Measurements from ENCODE around the gene PLD3.

Gene PLD3, protein sequence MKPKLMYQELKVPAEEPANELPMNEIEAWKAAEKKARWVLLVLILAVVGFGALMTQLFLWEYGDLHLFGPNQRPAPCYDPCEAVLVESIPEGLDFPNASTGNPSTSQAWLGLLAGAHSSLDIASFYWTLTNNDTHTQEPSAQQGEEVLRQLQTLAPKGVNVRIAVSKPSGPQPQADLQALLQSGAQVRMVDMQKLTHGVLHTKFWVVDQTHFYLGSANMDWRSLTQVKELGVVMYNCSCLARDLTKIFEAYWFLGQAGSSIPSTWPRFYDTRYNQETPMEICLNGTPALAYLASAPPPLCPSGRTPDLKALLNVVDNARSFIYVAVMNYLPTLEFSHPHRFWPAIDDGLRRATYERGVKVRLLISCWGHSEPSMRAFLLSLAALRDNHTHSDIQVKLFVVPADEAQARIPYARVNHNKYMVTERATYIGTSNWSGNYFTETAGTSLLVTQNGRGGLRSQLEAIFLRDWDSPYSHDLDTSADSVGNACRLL

DNA sequence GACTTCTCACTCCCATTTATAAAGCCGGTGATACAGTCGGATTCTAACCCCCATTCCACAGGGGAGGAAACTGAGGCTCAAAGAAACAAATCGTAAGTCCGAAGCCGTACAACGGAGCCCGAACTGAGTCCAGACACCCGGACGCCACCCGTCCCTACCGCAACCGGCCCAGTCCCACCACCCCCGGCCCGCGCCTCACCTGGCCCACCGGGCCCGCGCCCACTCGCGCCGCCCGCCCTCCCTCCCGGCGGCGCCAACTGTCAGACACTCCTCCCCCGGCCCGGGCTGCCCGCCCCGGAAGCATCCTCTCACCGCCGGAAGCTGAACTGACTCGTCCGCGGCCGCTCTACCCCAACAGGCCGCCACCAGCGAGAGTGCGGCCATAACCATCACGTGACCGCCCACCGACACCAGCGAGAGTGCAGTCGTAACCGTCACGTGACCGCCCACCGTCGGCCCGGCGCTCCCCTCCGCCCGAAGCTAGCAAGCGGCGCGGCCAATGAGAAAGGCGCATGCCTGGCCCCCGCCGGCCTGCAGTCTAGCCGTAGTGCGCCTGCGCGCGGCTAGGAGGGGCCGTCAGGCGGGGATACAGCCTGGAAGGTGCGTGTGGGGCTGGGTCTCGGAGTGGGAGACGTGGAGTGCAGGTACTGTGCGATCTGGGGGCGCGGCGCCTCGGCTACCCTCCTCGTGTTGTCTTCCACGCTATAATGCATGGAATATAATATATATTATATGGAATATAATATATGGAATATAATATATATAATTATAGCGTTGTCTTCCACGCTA lies at the start of gene PLD3, which contains the start of gene C19orf47:
TSS of gene PLD3 (plus strand) at position 571 of the 789 bp plus-strand sequence. CDS start 17,789 bp downstream, outside the sequence.
TSS of gene C19orf47 (minus strand) at position 273 of the 789 bp plus-strand sequence. CDS start 6,540 bp downstream, outside the sequence.
- DNase-seq: peak; percentile 99 to 100

DNA sequence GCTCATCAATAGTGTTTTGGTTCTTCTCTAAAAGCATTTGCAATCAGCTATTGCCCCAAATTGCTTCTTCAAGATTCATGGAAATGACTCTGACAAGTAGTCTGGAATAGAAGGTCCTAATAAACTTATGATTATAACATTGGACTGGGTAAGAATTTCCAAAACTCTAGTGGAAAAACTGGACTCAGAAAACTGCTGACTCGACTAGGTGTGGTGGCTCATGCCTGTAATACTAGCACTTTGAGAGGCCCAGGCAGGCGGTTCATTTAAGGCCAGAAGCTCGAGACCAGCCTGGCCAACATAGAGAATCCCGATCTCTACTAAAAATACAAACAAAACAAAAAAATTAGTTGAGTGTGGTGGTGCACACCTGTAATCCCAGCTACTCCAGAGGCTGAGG lies 47.8 kb upstream of the PLD3 start:
- no peak for DNase-seq

DNA sequence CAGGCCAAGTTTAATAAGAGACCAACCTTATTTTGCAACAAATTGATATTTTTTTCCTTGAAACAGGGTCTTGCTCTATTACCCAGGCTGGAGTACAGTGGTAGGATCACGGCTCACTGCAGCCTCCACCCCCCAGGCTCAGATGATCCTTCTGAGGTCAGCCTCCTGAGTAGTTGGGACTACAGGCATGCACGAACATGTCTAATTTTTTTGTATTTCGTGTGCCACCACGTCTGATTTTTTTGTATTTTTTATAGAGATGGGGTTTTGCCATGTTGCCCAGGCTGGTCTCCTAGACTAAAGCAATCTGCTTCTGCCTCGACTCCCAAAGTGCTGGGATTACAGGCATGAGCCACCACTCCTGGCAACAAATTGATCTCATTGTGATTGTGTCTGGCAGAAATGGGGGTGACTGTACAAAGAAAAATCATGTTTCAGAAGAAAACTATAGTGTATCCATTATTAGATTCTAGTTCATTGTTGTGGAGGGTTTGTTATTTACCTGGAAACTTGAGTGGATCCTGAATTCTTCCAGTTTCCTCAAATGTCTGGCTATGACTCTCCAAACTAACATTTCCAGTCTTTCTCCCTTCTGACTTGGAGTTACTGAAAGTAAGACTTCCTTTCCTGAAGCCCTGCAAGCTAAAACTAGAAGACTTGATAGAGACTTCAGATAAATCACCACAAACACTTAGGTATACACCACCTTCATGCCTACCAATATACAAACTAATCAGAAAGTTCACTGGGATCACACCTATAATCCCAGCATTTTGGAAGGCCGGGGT lies 46.1 kb upstream of the PLD3 start:
- DNase-seq: no peak

DNA sequence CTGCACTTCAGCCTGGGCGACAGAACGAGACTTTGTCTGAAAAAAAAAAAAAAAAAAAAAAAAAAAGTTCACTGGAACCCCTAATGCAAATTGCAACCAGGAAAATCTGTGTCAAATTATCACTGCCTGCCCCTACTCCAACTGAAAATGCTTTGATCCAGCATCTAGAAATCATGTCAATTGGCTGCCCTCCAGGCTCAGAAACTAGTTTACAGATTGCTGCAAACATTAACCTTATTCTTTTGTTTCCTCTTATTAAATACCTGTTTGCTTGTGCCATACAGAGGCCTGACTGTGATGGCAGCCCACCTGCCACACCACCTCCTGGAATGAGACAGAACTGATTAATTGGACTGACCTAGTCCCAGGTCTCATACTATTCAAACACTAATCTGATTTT lies 44.7 kb upstream of the PLD3 start:
- DNase-seq: no peak

DNA sequence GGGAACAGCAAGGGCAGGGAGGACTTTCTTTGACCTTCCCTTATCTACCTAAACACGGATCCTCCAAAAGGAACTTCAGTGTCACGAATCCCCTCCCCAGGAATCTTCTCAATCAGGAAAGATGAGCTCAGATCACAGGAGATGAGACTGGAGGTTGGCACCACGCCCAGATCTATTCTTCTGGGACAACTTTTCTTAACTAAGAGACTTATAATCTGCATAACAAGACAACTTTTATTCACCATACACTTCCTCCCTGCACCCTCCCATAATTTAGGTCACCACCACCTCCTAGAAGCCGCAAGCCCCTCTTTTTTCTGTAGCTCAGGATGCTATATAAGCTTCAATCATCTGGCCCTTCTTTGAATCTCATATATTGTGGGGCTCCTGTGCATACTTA lies 44.2 kb upstream of the PLD3 start:
- DNase-seq: no peak

DNA sequence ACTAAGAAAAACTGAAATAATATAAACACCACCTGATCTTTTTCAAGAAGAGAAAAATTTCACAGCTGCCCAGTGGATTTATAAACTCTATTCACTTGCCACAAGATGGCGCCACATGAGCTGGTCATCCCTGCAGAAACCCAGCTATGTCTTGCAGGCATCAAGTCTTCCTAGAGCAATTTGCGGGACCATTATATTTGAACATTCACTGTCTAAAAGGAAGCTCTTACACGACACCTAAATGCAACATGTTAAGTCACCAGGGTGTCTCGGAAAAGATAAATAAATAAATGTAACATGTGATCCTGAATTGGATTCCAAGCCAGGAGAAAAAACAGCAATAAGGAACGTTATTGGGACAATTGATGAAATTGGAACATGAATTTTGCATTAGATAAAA lies 43.1 kb upstream of the PLD3 start:
- peak; percentile 76 to 81 for DNase-seq

DNA sequence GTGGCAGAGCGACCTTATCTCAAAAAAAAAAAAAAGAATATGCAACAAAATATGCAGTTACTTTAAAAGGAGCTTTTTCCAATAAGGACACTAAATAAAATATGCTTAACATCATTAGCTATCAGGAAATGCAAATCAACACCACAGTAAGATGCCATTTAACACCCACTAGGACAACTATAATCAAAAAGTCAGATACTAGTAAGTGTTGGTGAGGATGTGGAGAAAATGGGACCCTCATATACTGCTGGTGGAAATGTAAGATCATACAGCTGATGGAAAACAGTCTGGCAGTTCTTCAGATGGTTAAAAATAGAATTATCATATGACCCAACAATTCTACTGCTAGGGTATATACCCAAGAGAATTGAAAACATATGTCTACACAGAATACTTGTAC lies 38.8 kb upstream of the PLD3 start:
- no peak for DNase-seq

DNA sequence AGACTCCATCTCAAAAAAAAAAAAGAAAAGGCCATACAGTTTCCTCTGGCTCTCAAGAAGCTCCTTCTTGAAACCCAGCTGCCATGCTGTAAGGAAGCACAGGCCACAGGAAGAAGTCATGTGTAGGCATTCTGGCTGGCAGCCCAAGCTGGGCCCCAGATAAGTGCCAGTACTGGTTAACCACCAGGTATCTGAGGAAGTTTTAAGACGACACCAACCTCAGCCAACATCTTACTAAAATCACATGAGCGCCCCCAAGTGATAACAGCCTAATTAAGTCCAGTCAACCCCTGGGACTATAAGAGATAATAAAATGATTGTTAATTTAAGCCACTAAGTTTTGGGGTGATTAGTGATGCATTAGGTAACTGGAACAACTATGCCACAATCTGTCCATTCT lies 36.0 kb upstream of the PLD3 start:
- no peak for DNase-seq

DNA sequence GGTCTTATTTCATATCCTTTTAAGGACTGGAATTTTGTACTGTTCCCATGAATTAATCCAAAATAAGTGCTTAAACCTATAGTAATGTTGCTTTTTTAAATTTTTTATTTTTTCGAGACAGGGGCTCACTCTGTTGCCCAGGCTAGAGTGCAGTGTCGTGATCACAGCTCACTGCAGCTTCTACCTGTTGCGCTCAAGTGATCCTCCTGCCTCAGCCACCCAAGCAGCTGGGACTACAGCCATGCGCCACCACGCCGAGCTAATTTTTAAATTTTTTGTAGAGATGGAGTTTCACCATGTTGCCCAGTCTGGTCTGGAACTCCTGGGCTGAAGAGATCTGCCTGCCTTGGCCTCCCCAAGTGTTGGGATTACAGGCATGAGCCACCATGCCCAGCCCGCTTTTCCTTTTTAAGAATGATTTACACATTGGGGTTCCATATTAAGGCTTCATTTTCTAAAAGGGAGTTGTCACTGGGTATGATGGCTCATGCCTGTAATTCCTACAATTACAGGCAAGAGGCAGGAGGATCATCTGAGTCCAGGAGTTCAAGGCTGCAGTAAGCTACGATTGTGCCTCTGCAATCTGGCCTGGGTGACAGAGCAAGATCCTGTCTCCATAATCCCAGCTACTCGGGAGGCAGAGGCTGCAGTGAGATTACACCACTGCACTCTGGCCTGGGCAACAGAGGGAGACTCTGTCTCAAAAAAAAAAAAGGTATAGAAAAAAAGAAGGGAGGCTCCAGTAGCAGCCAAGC lies 35.1 kb upstream of the PLD3 start:
- DNase-seq: no peak

DNA sequence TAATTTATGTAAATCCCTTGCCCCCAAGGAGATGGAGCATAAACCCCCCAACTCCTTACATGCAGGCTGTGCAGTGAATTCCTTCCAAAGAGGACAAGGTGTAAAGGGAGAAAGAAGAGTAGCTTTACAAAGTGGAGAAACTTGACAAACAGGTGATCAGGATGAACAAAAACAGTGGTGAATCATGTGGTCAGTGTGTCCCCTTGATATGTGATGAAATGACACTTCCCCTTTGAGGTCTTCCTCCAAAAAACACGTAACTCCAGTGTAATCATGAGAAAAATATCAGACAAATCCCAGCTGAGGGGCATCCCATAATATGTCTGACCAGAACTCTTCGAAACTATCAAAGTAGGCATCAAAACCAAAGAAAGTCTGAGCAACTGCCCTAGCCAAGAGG lies 33.8 kb upstream of the PLD3 start:
- no peak for DNase-seq

DNA sequence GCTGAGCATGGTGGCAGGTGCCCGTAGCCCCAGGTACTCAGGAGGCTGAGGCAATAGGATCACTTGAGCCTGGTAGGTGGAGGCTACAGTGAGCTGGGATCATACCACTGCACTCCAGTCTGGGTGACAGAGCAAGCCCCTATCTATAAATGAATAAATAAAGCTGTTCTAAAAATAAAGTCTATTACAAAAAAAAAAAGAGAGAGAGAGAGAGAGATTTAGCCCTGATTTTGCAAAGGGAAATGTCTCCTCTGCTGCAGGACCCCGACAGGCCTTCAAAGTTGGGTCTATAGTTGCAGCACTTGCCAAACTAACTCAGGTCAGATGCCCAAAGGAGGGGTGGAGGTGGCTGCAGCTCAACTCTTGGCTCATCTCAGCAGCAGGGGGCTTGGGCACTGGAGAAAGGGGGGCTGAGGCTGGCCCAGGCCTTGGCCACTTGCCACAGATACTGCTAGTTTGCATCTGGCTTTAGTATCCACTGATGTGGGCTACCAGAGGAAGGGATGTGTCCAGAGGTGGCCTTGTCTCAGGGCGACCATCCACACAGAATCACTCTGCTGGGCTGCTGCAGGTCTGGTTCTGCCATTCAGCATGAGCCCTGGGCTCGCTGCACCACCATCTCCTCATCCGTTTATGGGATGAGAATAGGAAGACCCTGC lies 32.6 kb upstream of the PLD3 start:
- no peak for DNase-seq

DNA sequence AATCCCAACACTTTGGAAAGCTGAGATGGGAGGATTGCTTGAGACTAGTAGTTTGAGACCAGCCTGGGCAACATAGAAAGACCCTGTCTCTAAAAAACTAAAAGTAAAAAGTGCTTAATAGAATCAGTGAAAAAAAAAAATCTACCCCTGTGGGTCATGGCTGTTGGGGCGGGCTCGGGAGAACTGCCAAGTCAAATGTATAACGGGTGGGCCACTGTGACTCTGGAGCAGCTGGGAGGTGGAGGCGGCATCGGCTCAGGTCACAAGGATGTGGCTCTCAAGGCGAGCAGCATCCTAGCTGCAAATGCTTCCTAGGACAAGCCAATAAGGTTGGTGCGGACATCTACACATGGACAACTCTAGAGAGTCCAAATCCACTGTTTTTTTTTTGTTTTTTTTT lies 31.2 kb upstream of the PLD3 start:
- no peak for DNase-seq

DNA sequence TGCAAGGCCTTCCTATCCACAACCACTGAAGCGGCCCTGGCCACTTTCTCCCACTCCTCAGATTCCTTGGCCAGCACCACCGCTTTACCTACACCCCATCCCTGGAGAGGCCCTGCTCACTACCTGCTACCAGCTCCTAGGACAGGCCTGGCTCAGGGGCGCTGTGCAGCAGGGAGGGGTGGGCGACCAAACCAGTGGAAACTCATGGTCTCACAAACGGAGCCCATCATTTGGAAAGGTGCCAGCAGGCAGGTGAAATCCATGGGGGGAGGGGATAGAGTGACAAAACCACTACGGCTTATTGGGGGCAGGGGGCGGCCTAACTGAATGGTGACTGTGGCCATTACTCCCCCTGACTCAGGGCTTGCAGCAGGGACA lies 27.9 kb upstream of the PLD3 start:
- DNase-seq: no peak

DNA sequence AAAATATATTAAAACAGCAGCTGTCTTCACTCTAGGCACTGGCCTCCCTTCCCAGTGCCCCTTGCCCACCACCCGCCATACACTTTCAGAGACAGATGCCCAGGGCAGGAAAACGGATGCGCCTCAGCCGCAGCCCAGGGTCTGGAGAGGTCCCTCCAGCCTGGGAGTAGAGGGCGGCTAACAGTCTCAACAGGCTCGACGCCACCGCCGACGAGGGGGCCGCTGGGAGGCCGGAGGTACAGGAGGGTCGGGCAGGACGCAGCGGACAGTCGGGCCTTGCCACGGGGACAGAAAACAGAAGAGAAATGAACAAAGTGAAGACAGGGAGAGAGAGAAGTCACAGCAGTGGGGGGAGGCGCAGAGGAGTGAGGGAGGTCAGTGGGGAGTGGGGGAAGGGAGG lies 27.4 kb upstream of the PLD3 start:
- DNase-seq: no peak

DNA sequence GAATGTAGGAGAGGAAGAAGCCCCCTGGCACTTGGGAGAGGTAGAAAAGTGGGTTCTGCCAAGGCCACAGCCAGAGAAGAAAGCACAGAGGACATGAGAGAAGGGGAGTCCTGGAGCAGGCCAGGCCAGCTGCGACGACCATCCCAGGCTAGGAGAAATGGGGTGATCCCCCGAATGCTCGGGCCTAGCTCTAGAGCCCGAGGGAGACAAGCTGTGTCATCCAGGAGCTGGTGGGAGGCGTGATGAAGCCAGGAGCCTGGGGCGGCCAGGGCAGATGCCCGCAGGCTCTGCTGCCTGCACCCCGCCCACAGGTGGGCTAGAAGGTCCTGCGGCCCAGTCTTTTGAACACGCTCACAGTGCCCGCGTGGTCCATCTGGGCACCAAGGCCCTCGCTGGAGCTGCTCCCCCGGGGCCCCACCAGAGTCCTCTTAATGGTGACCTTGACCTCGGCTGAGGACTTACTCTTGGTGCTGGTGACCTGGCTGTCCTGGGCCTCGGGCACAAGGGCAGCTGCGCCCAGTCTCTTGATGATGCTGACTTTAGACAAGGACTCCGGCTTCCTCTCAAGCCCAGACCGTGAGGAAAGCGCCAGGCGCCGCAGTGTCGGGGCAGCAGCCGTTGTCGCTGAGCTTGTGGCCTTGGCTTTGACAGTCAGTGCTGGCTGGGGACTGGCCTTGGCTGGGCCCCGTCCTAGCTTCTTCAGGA lies 26.8 kb upstream of the PLD3 start:
- no peak for DNase-seq

DNA sequence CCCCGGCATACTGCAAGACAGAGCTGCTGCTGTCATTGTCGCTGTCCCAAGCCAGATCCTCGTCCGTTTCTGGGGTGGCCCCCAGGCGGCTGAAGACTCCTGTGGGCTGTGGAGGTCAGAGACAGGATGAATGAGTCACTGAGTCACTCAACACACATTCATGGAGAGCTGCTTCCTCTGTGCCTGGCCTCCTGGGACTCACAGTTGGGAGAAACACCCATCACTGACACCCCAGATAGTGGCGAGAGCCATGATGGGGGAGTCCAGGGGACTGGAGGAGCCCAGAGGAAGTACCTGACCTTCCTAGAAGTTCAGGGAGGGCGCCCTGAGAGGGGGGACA lies 26.3 kb upstream of the PLD3 start:
- no peak for DNase-seq

DNA sequence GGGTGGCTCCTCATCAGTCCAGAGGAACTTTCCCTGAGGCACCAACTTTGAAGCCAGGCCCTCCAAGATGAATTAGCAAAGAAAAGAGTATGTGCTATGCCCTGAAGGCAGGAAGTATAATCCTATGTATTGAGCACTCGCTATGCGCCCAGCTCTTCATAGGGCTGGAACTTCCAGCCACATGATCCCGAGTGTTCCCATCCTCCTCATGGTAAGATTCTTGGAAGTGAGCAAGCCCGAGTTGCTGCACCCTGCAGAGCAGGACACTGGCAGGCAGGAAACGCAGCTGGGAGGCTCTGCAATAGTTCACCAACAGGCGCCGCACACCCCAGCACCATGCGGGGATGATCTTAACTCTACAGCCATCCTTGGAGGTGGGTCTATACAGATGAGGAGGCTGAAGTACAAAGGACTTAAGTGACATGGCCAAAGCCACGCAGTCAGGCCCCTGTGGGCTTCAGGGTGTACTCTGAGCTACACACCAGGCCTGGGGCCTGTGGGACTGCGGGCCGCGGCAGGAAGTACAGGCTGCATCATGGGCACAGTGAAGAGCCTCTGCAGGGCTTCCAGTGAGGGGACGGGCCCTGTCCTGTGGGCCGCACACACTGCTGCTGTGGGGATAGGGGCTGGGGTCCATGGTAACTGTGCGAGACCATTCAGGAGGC lies 25.4 kb upstream of the PLD3 start:
- no peak for DNase-seq

DNA sequence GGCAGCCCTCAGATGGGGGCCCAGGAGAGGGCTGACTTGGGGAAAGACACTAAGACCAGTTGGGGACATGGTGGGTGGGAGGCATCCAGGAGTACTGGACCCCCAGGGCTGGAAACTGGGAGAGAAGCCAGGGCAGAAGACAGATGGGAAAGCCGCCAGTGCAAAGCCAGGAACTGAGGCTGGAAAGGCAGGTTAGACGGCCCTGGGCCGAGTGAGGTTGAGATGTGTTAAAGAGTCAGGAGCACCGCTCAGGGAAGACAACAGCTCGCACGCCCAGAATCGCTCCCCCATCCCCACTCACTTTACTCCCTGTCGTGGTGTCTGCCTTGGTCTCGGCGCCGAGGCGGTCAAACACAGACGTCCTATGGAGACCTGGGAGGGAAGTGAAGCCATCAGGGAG lies 24.8 kb upstream of the PLD3 start:
- no peak for DNase-seq

DNA sequence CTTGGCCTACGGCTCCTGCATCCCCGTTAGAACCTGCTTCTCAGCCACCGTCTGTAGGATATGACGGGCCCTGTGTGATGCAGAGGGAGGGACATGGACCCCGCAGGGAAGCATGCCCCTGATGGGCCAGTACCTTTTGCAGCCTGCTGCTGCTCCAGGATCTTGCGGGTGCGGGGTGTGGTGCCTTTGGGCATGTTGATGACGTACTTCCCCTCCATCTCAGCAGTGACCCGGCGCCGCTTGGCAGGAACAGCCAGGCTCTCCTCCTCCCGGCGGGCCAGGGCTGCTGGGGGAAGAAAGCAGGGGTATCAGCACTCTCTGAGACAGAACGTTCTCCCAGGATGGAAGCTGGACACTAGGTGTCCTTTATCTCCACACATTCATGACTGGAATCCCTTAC lies 22.3 kb upstream of the PLD3 start:
- DNase-seq: no peak

DNA sequence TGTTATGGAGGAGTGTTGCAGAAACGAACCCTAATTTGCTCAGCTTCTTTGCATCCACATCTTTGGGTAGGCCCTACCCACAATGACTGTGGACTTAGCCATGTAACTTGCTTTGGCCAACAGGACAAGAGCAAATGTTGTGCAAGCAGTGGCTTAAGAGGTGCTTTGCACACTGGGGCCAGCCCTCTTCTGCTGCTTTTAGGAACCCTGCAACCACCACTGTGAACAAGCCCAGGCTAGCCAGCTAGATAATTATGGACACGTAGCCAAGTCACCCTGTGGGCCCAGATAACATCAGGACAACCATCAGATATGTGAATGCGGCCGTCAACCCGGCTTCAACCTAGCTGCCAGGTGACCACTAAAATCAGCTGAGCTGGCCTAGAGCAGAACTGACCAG lies 17.4 kb upstream of the PLD3 start:
- peak in 1 of 2 donors; percentile 17 for DNase-seq

DNA sequence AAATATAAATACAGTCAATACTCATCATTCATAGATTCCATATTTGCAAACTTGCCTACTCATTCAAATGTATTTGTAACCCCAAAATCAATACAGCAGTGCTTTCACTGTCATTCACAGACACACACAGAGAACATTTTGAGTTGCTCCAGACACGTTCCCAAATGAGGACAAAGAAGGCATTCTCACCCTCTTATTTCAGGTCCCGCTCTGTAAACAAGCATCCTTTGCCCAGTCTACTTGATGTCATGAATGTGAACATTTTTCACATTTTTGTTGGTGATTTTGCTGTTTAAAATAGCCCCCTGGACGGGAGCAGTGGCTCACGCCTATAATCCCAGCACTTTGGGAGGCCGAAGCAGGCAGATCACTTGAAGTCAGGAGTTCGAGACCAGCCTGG lies 15.8 kb upstream of the PLD3 start:
- DNase-seq: no peak

Data from CD4-positive, alpha-beta T cell treated with Interleukin-4 for 1 hour (primary cell).